Sigmoid colon (tissue), 7 donors: ENCODE measurements around the gene RFX4. TPM values are rescaled to one million over a fixed set of nuclear protein-coding genes. Genes with fewer than 3 reads are reported as not detected.
"Not testable (repeated sequence)": the region's sequence is repeated elsewhere in the genome, so short reads cannot be mapped to it uniquely, and the experiment has no call there.

Experiments
- DNase-seq: peaks from one replicate; pipeline ENCODE4 v3.0.0-alpha.2; 2019
- H3K27ac ChIP-seq, 4 donors: fragments of 200-600 bp; sonication (generic); one replicate each; pipeline ENCODE4 v1.5.1; 2016 to 2019; ENCODE audit warnings: mild to moderate bottlenecking in 1 of 4
- H3K27me3 ChIP-seq, 3 donors: fragments of 200-600 bp; sonication (generic); one replicate each; pipeline ENCODE4 v1.5.1; 2019; ENCODE audit warnings: mild to moderate bottlenecking in 1 of 3
- H3K36me3 ChIP-seq, 4 donors: fragments of 200-600 bp; sonication (generic); one replicate each; pipeline ENCODE4 v1.5.1; 2016 to 2019
- H3K4me1 ChIP-seq, 4 donors: fragments of 200-600 bp; sonication (generic); one replicate each; pipeline ENCODE4 v1.5.1; 2017 to 2019
- H3K4me3 ChIP-seq, 4 donors: fragments of 200-600 bp; sonication (generic); one replicate each; pipeline ENCODE4 v1.5.1; 2017 to 2019; ENCODE audit warnings: mild to moderate bottlenecking in 2 of 4, moderate library complexity in 1 of 4
- H3K9me3 ChIP-seq, 4 donors: fragments of 200-600 bp in 3 of 4; sonication (generic) in 3 of 4; one replicate each; pipeline versions ENCODE4 v1.5.1 to v1.6.1; 2013 to 2019
- EP300 ChIP-seq, 4 donors: sonication (generic); formaldehyde crosslinking; IDR thresholded peaks; one replicate each; pipeline ENCODE4 v1.6.1; 2017; ENCODE audit warnings: antibody characterized with exemption in 4 of 4
- POLR2A ChIP-seq, 2 donors: fragments of 450-650 bp; IDR thresholded peaks; one replicate each; pipeline ENCODE4 v1.6.1; 2016; ENCODE audit warnings: antibody characterized with exemption in 2 of 2, mild to moderate bottlenecking in 2 of 2, moderate library complexity in 2 of 2
- POLR2AphosphoS5 ChIP-seq, 4 donors: sonication (generic); formaldehyde crosslinking; IDR thresholded peaks; one replicate each; pipeline ENCODE4 v1.6.1; 2017; ENCODE audit warnings: antibody characterized with exemption in 4 of 4
- WGBS, 2 donors: extraction: QIAGEN DNeasy Blood & Tissue Kit; methylation state at CpG; one replicate each; pipeline ENCODE4 v1.1.7; 2013; 5-methylcytosine and 5-hydroxymethylcytosine counted together
- intact Hi-C: fragments of 100-400 bp; cut with DNase I; formaldehyde crosslinking; loops from one replicate; pipeline ENCODE4 v1.15.1; 2023
- polyA plus RNA-seq, 3 donors: library from polyadenylated mRNA; stranded (reverse); fragments of 200-250 nt; gene quantifications; one replicate each; pipeline ENCODE4 v1.2.3, GENCODE V29; 2013
- total RNA-seq, 4 donors: library from RNA; depleted of rRNA; stranded (reverse); fragments of >200 nt; gene quantifications; one replicate each; pipeline ENCODE4 v1.1.0, GENCODE V29; 2016
- TF ChIP-seq, protein P1 (sequence below), 4 experiments: fragments of 450-650 bp in 3 of 4; fragments of 200-600 bp in 1 of 4; IDR thresholded peaks; one replicate each; pipeline ENCODE4 v1.5.1; 2016 to 2019; ENCODE audit warnings: antibody characterized with exemption in 4 of 4, mild to moderate bottlenecking in 3 of 4, moderate library complexity in 2 of 4
- donor health status: healthy with polysubstance abuse.
- donor health status: Bipolar disorder and iron deficiency.
- donor health status: healthy.

Gene RFX4
- total and polyA plus RNA-seq, 7 donors, result 0.01 TPM; not detected in 6

DNA sequence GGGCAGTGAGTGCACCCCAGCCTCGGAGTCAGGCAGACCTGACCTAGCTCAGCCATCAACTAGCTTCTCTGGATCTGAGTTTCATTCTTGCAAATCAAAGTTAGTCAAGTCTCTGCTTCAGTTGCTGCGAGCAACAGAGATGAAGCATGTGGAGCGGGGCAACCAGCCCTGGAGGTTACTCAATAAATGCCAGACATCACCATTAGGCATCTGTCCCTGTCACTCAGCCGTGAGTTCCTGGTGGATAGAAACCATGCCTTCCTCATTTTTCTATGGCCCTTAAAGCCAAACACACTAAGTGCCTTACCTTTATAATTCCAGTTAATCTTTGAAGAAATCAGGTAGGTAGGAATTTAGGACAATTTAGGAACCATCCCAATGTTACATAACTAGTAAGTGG, 19.3 kb downstream of the RFX4 start:
- intact Hi-C loops, result no loop called here
- H3K27me3 ChIP-seq, result no peaks in the 10 kb centered on the region
- no peak overlapping the region for H3K4me3 ChIP-seq
- no peak for DNase-seq
- WGBS, 2 donors, result 90% methylated on average over 4 of the region's 4 CpGs
- no peak overlapping the region for H3K27ac ChIP-seq
- no peaks in the 10 kb centered on the region for H3K9me3 ChIP-seq
- TF ChIP-seq, protein P1, sequence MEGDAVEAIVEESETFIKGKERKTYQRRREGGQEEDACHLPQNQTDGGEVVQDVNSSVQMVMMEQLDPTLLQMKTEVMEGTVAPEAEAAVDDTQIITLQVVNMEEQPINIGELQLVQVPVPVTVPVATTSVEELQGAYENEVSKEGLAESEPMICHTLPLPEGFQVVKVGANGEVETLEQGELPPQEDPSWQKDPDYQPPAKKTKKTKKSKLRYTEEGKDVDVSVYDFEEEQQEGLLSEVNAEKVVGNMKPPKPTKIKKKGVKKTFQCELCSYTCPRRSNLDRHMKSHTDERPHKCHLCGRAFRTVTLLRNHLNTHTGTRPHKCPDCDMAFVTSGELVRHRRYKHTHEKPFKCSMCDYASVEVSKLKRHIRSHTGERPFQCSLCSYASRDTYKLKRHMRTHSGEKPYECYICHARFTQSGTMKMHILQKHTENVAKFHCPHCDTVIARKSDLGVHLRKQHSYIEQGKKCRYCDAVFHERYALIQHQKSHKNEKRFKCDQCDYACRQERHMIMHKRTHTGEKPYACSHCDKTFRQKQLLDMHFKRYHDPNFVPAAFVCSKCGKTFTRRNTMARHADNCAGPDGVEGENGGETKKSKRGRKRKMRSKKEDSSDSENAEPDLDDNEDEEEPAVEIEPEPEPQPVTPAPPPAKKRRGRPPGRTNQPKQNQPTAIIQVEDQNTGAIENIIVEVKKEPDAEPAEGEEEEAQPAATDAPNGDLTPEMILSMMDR (IDR thresholded peaks at IDR 0.05), result no peak
- TF ChIP-seq POLR2A (IDR thresholded peaks at IDR 0.05) (no peak), POLR2AphosphoS5 (IDR thresholded peaks at IDR 0.05) (no peak)
- H3K4me1 ChIP-seq, result no peaks in the 10 kb centered on the region
- H3K36me3 ChIP-seq, result no peaks in the 10 kb centered on the region

DNA sequence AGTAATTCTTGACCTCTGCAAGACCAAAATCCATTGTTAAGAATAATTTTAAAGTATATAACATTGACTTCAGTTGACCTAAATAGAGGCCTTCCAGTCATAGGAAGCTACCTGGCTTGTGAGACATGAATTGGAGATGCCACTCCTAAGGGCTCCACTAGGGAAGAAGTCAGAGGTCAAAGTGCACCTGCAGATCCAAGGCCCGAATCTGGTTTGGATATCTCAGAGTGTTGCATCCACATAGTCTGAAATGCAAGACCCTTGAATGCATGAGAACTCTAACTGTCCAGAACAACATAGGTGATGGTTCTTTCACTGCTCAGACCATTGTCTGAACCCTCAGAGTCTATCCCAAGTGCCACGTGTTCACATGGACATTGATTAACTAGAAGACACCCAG, 22.4 kb downstream of the RFX4 start:
- Histone ChIP-seq H3K4me1 (no peaks in the 10 kb centered on the region), H3K27ac (no peak overlapping the region), H3K27me3 (no peaks in the 10 kb centered on the region), H3K9me3 (no peaks in the 10 kb centered on the region), H3K4me3 (no peak overlapping the region), H3K36me3 (no peaks in the 10 kb centered on the region)
- intact Hi-C loops, result no loop called here
- WGBS, 2 donors, result 40 to 78% methylated on average over 2 of the region's 2 CpGs
- TF ChIP-seq POLR2AphosphoS5 (IDR thresholded peaks at IDR 0.05), result no peak
- TF ChIP-seq, protein P1 (IDR thresholded peaks at IDR 0.05), result no peak
- no peak for DNase-seq

DNA sequence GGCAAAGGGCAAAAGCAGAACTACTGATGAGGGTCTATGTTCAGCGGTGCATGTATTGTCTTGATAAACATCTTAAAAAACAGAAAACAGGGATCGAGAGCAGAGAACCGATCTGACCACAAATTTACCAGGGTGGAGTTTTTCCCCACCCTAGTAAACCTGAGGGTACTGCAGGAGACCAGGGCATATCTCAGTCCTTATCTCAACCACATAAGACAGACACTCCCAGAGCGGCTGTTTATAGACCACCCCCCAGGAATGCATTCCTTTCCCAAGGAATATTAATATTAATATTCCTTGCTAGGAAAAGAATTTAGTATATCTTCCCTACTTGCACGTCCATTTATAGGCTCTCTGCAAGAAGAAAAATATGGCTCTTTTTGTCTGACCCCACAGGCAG, 37.8 kb downstream of the RFX4 start:
- H3K27me3 ChIP-seq, DNase-seq, H3K9me3 ChIP-seq, H3K36me3 ChIP-seq, H3K27ac ChIP-seq, intact Hi-C loops, H3K4me3 ChIP-seq, H3K4me1 ChIP-seq: not testable (repeated sequence)
- 91 to 93% methylated on average over 5 of the region's 5 CpGs for WGBS, 2 donors

DNA sequence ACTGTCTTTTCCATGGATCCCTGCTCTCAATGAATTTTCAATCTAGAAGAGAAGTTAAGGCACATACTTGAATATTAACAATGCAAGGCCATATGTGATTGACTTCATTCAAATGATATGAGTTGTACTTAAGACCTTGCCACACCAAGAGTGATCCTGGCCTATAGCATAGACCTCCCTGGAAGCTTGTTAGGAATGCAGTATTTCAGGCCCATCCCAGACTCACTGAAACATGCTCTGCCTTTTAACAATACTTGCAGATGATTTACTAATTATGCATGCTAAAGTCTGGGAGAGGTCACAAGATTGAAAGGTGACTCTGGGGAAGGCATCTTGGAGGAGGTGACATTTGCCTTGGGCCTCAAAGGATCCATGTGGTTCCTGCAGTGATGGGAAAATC, 43.2 kb downstream of the RFX4 start:
- DNase-seq, result no peak
- H3K27ac ChIP-seq, result no peak overlapping the region
- TF ChIP-seq POLR2AphosphoS5 (IDR thresholded peaks at IDR 0.05) (no peak), POLR2A (IDR thresholded peaks at IDR 0.05) (no peak), EP300 (IDR thresholded peaks at IDR 0.05) (no peak)
- TF ChIP-seq, protein P1 (IDR thresholded peaks at IDR 0.05), result no peak
- no peaks in the 10 kb centered on the region for H3K4me1 ChIP-seq
- no peaks in the 10 kb centered on the region for H3K9me3 ChIP-seq
- intact Hi-C loops, result no loop called here
- H3K36me3 ChIP-seq, result no peaks in the 10 kb centered on the region
- no peaks in the 10 kb centered on the region for H3K27me3 ChIP-seq
- no peak overlapping the region for H3K4me3 ChIP-seq

DNA sequence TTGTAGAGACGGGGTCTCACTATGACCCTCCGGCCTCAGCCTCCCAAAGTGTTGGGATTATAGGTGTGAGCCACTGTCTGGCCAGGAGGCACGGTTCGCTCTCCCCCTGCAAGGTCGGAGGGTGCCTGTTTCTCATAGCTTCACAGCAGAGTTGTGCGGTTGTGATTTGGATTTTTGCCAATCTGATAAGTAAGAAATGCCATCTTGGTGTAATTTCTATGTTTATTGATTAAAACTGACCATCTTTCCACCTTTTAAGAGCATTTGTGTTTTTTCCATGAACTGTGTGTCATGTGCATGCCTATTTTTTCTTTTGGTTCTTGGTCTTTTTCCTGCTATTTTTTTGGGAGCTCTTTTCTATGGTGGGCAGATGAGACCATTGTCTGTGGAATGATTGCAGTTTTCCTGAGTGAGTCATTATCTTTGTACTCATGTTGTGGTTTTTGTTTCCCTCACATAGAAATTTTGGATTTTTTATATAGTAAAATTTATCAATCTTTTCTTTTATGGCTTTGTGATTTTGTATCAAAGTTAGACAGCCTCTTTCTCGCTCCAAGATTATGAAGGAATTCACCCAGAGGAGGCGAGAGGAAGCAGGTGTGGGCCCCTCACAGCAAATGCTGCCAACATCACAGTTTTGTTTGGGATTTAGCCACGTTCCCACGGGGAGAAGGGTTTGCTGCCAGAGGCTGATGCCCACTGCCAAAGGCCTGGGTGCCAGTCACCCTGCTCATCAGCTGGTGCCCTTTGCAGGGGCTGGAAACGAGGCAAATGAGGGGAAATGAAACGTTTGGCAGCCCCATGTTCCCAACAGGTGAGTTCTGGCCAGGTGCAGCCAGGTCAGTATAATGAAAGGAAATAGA, 47.2 kb downstream of the RFX4 start:
- DNase-seq, result no peak
- H3K27me3 ChIP-seq, result no peaks in the 10 kb centered on the region

More for the DNA sequence above, 47.2 kb downstream of the RFX4 start:
- no peaks in the 10 kb centered on the region for H3K9me3 ChIP-seq
- H3K4me3 ChIP-seq, result no peak overlapping the region
- WGBS, 2 donors, result 75 to 78% methylated on average over 12 of the region's 12 CpGs
- TF ChIP-seq POLR2AphosphoS5 (IDR thresholded peaks at IDR 0.05) (no peak), POLR2A (IDR thresholded peaks at IDR 0.05) (no peak), EP300 (IDR thresholded peaks at IDR 0.05) (no peak)
- TF ChIP-seq, protein P1 (IDR thresholded peaks at IDR 0.05), result no peak
- intact Hi-C loops, result no loop called here
- H3K4me1 ChIP-seq, result no peaks in the 10 kb centered on the region
- H3K27ac ChIP-seq, result no peak overlapping the region
- H3K36me3 ChIP-seq, result no peaks in the 10 kb centered on the region
